Nephron progenitor cell (in vitro differentiated cells): ENCODE measurements around the gene SGK1.

Source experiments
- DNase-seq: peaks from one replicate; pipeline ENCODE4 v3.0.0; 2021
- H3K27ac Mint-ChIP-seq: 2 replicates; pipeline ENCODE4 v1.8.0; 2021; ENCODE audit warnings: mild to moderate bottlenecking, moderate library complexity, mixed read lengths
- H3K27me3 Mint-ChIP-seq: 2 replicates; pipeline ENCODE4 v1.8.0; 2021; ENCODE audit warnings: mild to moderate bottlenecking, low read depth, mixed read lengths; ENCODE audit not compliant: poor library complexity
- H3K36me3 Mint-ChIP-seq: 2 replicates; pipeline ENCODE4 v1.8.0; 2021; ENCODE audit warnings: low read depth, mixed read lengths
- H3K4me1 Mint-ChIP-seq: 2 replicates; pipeline ENCODE4 v1.8.0; 2021; ENCODE audit warnings: mixed read lengths
- H3K4me3 Mint-ChIP-seq: 2 replicates; pipeline ENCODE4 v1.8.0; 2021; ENCODE audit warnings: mild to moderate bottlenecking, moderate library complexity, mixed read lengths
- H3K9me3 Mint-ChIP-seq: 2 replicates; pipeline ENCODE4 v1.8.0; 2021; ENCODE audit warnings: mild to moderate bottlenecking, moderate library complexity, mixed read lengths
- TF ChIP-seq, protein P1 (sequence below): fragments of 200-600 bp; sonication (generic); IDR thresholded peaks from 2 replicates; pipeline ENCODE4 v1.5.0; 2021; ENCODE audit warnings: antibody characterized with exemption

SGK1 gene

DNA sequence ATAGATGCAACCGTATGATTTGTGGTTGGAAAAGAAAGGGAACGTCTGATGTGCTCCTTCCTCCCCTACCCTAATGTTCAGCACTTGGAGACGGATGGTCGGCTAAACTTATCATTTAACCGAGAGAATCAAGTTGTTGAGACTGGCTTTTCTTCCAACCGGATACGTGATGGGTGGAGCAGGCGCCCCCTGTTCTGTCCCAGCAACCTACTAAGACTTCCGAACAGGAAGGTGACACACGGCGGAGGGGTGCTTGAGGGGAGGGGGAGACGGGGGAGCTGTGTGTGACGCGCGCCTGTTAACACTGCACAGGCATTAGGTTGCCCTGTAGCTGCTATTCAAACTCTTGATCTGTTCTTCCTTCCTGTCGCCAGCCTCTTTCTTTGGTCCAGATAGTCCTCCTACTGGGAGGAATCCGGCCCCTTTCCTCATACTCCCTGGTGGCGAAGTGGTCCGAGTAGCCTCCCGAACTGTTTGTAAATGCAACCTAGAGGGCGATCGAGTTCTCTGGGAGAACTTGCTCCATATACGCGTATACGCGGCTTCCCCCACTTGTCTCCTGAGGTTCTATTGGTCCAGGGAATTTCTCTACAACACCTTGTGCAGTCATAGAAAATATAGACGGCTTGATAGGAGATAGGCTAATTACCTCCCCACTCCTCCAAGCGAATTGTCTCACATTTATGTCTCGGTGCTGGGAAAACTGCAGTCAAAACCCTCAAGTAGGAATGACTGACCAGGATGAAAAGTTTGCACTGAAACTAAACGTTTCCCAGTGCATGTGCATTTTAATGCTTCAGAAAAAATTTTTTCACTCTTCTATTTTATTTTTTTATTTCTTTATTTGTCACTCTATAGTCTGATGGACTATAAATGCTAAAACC, 139.5 kb downstream of the SGK1 start:
- Mint-ChIP-seq H3K36me3 (no peaks in the 10 kb centered on the region), H3K27me3 (peaks cover 23% of the 10 kb centered on the region), H3K9me3 (no peaks in the 10 kb centered on the region), H3K27ac (no peak overlapping the region), H3K4me1 (peaks cover 37% of the 10 kb centered on the region), H3K4me3 (peak overlapping the region; percentile 81)
- DNase-seq = peak; percentile 68
- TF ChIP-seq, protein P1, sequence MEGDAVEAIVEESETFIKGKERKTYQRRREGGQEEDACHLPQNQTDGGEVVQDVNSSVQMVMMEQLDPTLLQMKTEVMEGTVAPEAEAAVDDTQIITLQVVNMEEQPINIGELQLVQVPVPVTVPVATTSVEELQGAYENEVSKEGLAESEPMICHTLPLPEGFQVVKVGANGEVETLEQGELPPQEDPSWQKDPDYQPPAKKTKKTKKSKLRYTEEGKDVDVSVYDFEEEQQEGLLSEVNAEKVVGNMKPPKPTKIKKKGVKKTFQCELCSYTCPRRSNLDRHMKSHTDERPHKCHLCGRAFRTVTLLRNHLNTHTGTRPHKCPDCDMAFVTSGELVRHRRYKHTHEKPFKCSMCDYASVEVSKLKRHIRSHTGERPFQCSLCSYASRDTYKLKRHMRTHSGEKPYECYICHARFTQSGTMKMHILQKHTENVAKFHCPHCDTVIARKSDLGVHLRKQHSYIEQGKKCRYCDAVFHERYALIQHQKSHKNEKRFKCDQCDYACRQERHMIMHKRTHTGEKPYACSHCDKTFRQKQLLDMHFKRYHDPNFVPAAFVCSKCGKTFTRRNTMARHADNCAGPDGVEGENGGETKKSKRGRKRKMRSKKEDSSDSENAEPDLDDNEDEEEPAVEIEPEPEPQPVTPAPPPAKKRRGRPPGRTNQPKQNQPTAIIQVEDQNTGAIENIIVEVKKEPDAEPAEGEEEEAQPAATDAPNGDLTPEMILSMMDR = peak; percentile 66

- TF ChIP-seq, protein P1 = no peak
- H3K4me3 Mint-ChIP-seq = peak overlapping the region; percentile 81
- no peak for DNase-seq
- no peaks in the 10 kb centered on the region for H3K36me3 Mint-ChIP-seq
- H3K27me3 Mint-ChIP-seq = peaks cover 23% of the 10 kb centered on the region
- peaks cover 42% of the 10 kb centered on the region for H3K4me1 Mint-ChIP-seq
- no peaks in the 10 kb centered on the region for H3K9me3 Mint-ChIP-seq
- H3K27ac Mint-ChIP-seq = no peak overlapping the region
These were observed 140.2 kb downstream of the SGK1 start for GRCh38 chr6:134177753-134178160.

DNA sequence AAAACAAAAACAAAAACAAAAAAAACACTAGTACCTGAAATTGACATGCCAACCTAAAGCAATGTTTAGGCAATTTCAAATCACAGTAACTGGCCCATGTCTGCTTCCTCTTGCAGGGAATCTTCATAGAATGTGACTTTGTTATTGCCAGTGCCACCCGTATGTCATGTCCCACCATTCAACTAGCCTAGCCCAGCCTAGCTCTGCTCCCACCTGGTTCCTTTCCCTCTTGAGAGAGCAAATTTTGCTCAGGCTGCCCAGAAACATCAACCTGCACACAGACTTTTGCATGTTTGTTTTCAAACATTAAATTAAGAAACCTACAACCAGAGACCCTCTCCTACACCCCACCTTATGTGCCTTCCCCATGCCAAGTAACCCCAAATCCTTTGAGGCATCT, 140.7 kb downstream of the SGK1 start:
- Mint-ChIP-seq H3K27me3 (peaks cover 23% of the 10 kb centered on the region), H3K9me3 (no peaks in the 10 kb centered on the region), H3K4me3 (peak overlapping the region; percentile 81), H3K27ac (no peak overlapping the region), H3K36me3 (no peaks in the 10 kb centered on the region), H3K4me1 (peaks cover 40% of the 10 kb centered on the region)
- TF ChIP-seq, protein P1 = no peak
- no peak for DNase-seq

DNA sequence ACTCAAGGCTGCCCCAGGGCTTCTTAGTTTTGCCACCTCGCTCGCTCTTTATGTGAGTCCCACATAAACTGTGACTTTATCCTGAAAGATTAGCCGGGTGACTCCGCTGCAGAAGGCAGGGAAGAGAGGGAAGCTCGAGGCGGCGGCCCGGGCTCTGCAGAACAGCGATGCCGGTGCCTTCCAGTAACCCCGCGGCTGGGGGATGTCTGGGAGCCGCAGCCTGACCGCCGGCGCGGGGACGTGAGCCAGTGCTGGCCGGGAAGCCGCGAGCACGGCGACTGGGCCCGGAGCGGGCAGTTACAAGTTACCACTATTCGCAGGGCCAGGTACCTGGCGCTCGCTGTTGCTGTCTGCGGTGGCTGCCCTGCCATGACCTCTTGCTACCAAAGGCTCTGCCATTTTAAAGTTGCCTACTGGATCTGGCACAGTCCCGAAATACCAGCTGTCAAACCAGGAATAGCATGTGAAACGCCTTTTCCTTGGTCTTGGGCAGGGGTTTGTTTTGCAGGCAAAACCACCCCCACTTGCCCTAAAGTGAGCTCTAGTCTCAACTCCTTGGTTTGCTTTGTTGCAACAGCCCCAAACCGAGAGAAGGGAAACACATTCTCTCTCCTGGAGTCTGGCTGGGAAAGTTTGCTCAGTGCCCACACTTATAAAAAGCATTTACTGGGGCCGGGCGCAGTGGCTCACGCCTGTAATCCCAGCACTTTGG, 141.5 kb downstream of the SGK1 start:
- H3K36me3 Mint-ChIP-seq = no peaks in the 10 kb centered on the region
- DNase-seq = peak; percentile 63
- H3K9me3 Mint-ChIP-seq = no peaks in the 10 kb centered on the region
- H3K4me1 Mint-ChIP-seq = peaks cover 40% of the 10 kb centered on the region
- peak overlapping the region; percentile 71 for H3K27ac Mint-ChIP-seq
- TF ChIP-seq, protein P1 = no peak
- H3K4me3 Mint-ChIP-seq = peak overlapping the region; percentile 94
- H3K27me3 Mint-ChIP-seq = peaks cover 23% of the 10 kb centered on the region

- Mint-ChIP-seq H3K27me3 (peaks cover 23% of the 10 kb centered on the region), H3K27ac (peak overlapping the region; percentile 71), H3K4me1 (peaks cover 47% of the 10 kb centered on the region), H3K4me3 (peak overlapping the region; percentile 94), H3K9me3 (no peaks in the 10 kb centered on the region), H3K36me3 (no peaks in the 10 kb centered on the region)
- TF ChIP-seq, protein P1 = no peak
- DNase-seq = no peak
These were observed 142.2 kb downstream of the SGK1 start for GRCh38 chr6:134175532-134176263.
